GM18861 (cell line): Measurements from ENCODE around the gene TPCN1.

ENCODE experiments used
- ATAC-seq: cut with Tn5 transposase; IDR thresholded peaks from one replicate; pipeline ENCODE4 v1.9.1; 2021; ENCODE audit not compliant: unreplicated experiment

Gene TPCN1

GRCh38 chr12:113278633-113279032, 57.4 kb downstream of the TPCN1 start:
- no peak for ATAC-seq

DNA sequence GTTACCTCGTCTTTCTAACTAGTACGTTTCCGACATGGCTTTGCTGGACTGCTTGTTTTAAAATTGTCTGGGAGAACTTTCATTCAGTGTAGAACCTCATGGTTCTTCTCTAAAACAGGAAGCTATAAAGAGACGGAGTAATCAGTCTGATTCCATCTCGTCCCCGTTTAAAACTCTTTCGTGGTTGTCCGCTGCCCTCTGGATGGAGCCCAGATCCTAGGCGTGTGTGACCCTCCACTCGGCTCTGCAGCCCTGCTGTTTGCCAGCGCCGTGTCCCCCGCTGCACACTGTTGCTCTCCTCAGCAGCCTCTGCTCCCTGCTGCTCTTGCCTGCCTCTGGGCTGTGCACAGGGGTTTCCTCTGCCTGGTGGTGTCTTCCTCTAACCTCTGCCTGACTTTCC, 63.5 kb downstream of the TPCN1 start:
- ATAC-seq, result no peak

DNA sequence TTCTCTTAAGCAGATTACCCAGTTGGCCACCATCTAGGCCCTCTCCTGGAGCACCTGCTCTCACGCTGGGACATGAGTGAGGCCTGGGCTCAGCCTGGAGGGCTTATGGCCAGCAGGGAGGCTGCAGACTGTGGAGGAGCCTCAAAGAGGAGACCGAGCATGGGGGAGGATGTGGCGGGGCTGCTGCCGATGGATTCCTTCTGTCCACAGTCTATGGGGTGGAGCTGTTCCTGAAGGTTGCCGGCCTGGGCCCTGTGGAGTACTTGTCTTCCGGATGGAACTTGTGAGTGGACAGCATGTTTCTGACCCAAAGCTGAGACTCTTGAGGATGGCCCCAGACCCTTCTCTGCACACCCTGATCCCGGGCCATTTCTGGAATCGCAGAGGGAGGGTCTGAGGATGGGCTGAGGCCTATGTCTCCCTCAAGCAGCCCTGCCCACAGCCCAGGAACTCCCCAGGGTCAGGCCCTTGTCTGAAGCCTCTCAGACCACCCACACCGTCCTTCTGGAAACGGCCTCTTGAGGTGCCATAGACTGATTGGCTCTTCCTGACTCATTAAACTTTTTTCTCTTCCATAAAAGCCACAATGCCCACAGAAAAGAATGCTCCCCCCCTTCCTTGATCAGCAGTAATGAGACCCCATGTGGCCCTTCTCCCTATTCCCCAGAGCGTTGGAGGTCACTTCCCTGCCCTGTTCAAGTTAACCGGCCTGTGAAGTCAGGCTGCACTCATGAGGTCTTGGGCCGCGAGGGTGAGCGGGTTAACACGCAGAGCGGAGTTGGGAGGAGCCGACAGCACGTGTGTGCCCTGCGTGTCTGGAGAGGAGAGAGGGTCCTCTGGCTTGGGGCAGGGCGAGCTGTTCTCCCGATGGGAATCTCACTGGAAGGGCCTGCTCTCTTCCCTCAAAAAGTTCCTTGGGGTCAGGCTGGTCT, 64.7 kb downstream of the TPCN1 start:
- no peak for ATAC-seq

DNA sequence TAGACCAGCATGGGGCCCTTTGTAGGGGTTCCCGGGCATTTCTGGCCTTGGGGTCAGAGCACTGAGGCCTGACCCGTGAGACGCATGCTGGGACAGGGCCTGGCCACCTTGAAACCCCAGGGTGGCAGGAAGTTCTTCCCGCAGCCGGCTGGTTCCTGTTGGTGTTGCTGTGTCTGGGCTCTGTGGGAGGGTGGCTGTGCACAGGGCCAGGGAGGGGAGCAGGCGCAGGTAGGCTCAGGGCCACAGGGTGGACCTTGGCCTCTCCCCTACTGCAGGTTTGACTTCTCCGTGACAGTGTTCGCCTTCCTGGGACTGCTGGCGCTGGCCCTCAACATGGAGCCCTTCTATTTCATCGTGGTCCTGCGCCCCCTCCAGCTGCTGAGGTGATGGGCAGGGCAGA, 65.4 kb downstream of the TPCN1 start:
- ATAC-seq, result no peak

DNA sequence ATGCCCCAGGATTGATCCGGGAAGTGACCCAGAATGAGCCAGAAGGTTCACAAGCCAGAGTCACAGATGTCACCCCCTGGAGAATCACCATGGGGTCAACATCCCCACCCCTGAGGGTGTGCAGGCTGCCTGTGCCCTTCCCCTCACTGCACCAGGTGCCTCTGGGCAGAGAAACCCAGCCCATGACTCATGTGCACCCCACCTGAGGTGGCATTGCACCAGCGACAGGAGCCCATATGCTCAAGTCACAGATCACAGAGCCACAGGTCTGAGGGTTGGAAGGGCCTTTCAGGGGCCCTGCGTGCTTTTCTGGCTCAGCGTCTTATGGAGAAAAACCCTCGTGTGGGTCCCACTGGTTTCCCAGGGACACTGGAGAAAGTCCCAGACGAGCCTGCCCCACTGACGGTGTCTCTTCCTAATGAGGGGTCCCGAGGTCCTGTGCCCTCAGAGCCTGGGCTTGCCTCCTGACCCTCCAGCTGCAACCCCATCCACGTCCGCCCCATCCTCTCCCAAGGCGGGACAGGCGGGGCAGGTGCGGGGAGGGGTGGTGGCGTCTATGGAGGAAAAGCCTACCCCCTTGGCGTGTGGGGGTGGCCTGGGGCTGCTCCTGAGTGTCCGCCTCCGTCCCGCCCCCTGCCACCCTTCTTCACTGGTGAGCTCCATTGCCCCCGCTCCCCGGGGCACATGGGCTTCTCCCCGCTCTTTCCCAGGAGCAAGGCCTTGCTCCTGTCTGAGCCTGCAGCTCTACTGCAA, 66.1 kb downstream of the TPCN1 start:
- no peak for ATAC-seq

GRCh38 chr12:113287899-113288282, 66.6 kb downstream of the TPCN1 start:
- ATAC-seq, result no peak

DNA sequence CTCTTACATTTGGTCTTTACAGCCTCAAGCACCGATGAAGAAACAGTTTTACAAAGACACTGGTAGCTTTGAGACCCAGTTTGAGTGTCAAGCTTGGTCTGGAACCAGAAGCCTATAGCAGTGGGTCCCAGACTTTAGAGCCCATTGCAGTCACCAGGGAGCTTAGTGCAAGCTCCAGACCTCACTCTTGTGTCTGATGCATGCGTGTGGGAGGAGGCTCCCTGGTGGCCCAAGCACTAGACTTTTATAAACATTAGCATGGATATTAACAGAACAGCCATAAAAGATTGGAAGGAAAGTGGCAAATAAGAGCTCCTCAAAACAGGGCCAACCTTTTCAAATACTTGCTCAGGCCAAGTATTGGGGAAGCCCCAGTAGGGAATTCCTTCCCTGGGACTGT, 68.1 kb downstream of the TPCN1 start:
- no peak for ATAC-seq

- no peak for ATAC-seq
These were observed 69.2 kb downstream of the TPCN1 start for GRCh38 chr12:113290506-113290905.

- no peak for ATAC-seq
These were observed 70.3 kb downstream of the TPCN1 start for GRCh38 chr12:113291586-113291985.

DNA sequence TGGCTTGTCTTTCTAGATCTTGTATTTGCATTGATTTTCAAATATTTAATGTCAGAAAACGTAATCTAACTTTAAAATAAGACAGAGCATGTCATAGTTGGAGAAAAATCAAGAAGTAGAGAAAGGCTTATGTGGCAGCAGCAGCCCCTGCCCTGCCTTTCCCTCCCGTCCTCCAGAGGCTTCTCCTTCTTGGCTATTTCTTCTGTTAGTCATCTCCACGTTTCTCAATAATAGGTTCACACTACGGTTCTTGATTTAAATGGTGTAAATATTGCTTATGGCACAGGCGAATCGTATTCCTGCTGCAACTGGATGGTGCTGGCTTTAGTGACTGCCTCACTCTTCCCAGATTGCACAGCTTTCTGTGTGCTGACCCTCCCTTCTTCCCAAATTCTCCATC, 70.8 kb downstream of the TPCN1 start:
- ATAC-seq, result no peak

GRCh38 chr12:113292547-113292946, 71.3 kb downstream of the TPCN1 start:
- ATAC-seq, result no peak

DNA sequence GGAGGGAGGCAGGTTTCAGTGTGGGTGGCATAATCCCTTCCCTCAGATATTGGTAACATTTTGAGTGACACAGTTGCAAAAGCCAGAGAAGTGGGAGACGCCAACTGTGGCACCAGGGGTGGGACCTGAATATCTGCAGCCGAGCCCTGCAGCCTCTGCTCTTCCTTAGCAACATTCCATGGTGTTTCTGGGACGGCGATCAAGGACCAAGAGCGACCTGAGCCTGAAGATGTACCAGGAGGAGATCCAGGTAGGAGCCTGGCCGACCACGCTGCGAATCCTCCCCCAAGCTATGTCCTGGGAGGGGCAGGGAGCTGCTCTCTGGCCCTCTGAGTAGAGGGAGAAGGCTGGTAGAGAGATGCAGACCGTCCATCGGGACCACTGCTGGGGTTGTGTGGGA, 71.8 kb downstream of the TPCN1 start:
- no peak for ATAC-seq

DNA sequence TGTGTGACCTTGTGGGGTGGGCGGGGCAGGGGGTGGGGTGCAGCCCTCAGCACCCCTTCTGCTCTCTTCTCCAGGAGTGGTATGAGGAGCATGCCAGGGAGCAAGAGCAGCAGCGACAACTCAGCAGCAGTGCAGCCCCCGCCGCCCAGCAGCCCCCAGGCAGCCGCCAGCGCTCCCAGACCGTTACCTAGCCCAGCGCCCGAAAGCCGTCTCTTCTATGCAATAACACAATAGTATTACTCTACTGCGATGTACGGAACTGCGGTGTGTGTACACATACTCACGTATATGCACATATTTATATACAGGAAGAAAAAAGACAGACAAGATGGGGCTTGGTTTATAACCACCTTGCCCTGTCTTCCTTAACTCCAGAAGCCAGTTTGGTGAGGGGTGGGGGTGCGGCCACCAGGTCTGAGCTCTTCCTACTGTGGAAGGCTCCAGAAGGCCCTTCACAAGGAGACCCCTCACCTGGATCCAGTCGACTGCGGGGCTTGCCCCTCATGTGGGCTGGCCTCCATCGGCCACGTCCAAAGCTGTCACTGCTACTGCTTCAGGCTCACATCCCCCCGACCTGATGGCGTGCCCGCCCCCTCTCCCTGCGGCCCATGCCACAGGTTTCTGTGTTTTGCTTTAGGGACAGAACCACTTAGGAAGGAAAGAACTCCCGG, 74.8 kb downstream of the TPCN1 start:
- ATAC-seq, result no peak

- ATAC-seq, result no peak
These were observed 75.4 kb downstream of the TPCN1 start for GRCh38 chr12:113296557-113297213.

GRCh38 chr12:113297214-113297587, 75.9 kb downstream of the TPCN1 start:
- no peak for ATAC-seq

GRCh38 chr12:113297621-113298471, 76.6 kb downstream of the TPCN1 start:
- no peak for ATAC-seq

DNA sequence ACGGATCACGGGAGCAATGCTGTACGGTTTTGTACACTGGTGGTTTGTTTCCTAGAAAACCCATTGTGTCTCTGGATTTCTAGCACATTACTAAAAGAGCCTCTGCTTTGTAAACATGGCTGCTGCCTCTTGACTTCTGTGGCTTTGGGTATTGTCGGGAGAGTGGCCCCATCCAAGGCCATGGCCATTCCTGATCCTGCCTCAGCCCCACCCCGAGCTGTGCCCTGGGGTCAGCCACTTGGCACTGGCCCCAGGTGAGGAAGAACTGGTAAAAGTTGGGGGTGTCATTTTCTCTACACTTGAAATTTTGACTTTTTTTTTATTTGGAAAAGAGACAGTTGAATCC, 77.2 kb downstream of the TPCN1 start:
- ATAC-seq, result no peak

DNA sequence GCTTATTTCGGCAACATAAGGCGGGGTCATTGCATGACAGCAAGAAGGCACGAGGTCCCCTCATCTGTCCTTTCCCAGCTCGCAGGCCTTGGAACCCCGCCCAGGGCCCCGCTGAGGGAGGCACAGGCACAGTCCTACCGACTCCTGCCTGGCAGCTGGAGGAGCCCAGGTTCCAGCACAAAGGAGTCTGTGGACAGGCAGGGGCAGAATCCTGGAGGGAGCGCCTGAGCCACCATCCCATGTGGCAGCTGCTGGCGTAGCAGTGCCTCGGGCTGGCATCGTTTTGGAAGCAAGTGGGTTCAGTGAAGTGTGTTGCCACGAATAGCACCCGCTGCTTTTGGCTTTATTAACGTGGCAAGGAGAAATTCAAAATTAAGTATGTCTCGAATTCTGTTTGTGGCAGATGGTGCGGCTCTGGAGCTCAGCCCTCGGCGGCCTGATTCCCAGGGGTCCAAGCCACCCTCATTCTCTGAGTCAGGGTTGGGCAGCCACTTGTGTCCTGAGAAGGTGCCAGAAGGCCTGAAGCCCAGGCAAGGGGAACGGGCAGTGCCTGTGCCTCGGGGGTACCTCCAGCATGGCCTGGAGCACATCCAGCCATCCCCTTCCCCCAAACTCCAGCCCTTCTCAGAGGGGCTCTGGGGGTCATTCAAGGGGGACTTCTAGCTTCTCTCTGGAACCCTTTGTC, 77.7 kb downstream of the TPCN1 start:
- ATAC-seq, result no peak

- no peak for ATAC-seq
These were observed 78.5 kb downstream of the TPCN1 start for GRCh38 chr12:113299619-113300237.
